Endothelial cell of umbilical vein (primary cell): ENCODE results near the gene EAF1. TPM values are rescaled to one million over a fixed set of nuclear protein-coding genes. Genes with fewer than 3 reads are reported as not detected.

Experiments used
- BruUV-seq: library from RNA; stranded (reverse); fragments of 400-500 nt; replicated peaks from 2 replicates; lab custom pipeline; 2021; lab: Mats Ljungman, UMichigan
- CTCF ChIA-PET: fragments of 300-600, 350-600 bp; sonication (Branson Sonifier 250); formaldehyde crosslinking; loops from one replicate; lab custom pipeline; 2021; ENCODE audit warnings: antibody characterized with exemption, inconsistent platforms; lab: Charles Lee
- POLR2A ChIA-PET: fragments of 300-600, 350-600 bp; sonication (Branson Sonifier 250); formaldehyde crosslinking; loops from one replicate; lab custom pipeline; 2021; ENCODE audit warnings: antibody characterized with exemption, inconsistent platforms; lab: Charles Lee
- DNase-seq: peaks from one replicate; pipeline ENCODE4 v3.0.0-alpha.2; 2011; ENCODE audit warnings: low read depth, low spot score
- FAIRE-seq: peaks from 2 replicates; lab custom pipeline; 2011; peaks lifted over from hg19 to GRCh38; lab: Jason Lieb, UNC
- H2AFZ ChIP-seq: 2 replicates; pipeline ENCODE4 v1.6.0; 2012; ENCODE audit warnings: low read depth, low read length, control low read depth, inconsistent platforms
- H3K27ac ChIP-seq: 2 replicates; pipeline ENCODE4 v1.5.1; 2011; ENCODE audit warnings: low read depth, mild to moderate bottlenecking, control low read depth, low read length, moderate library complexity; ENCODE audit not compliant: insufficient read depth
- H3K27me3 ChIP-seq, 2 experiments: 2 replicates each; pipeline versions ENCODE4 v1.6.0 to v1.6.1; 2011; ENCODE audit warnings: low read length in 2 of 2, mixed read lengths in 1 of 2; ENCODE audit not compliant: control insufficient read depth in 2 of 2, insufficient read depth in 2 of 2
- H3K36me3 ChIP-seq, 2 experiments: 2 replicates in 1 of 2; 3 replicates in 1 of 2; pipeline ENCODE4 v1.5.1; 2011; ENCODE audit warnings: low read length in 2 of 2, mild to moderate bottlenecking in 1 of 2, moderate library complexity in 1 of 2; ENCODE audit not compliant: control insufficient read depth in 2 of 2, insufficient read depth in 2 of 2; ENCODE audit errors: extremely low read depth in 1 of 2
- H3K4me1 ChIP-seq: 3 replicates; pipeline ENCODE4 v1.5.1; 2011; ENCODE audit warnings: mild to moderate bottlenecking, low read length; ENCODE audit not compliant: control insufficient read depth, insufficient read depth; ENCODE audit errors: extremely low read depth
- H3K4me2 ChIP-seq: 2 replicates; pipeline ENCODE4 v1.6.1; 2011; ENCODE audit warnings: low read length, control low read depth, mixed read lengths; ENCODE audit not compliant: insufficient read depth
- H3K4me3 ChIP-seq, 3 experiments: fragments of 200-600 bp in 1 of 3; sonication (generic), shearing (Covaris generic) in 1 of 3; replicated peaks in 1 of 3; 2 replicates each; pipeline ENCODE4 v1.5.1; 2011 to 2016; ENCODE audit warnings: control low read depth in 3 of 3, low read length in 3 of 3, mild to moderate bottlenecking in 2 of 3, inconsistent platforms in 1 of 3, low read depth in 1 of 3, moderate library complexity in 1 of 3; ENCODE audit not compliant: insufficient read depth in 1 of 3
- H3K79me2 ChIP-seq: 2 replicates; pipeline ENCODE4 v1.6.0; 2012; ENCODE audit warnings: low read length, inconsistent platforms; ENCODE audit not compliant: control insufficient read depth, insufficient read depth
- H3K9ac ChIP-seq: replicated peaks from 2 replicates; pipeline ENCODE3; 2011; ENCODE audit warnings: low read length, control low read depth; ENCODE audit not compliant: insufficient read depth; ENCODE audit errors: extremely low read depth
- H3K9me1 ChIP-seq: replicated peaks from 3 replicates; pipeline ENCODE4 v1.6.0; 2011; ENCODE audit warnings: mild to moderate bottlenecking, low read length; ENCODE audit not compliant: control insufficient read depth, insufficient read depth; ENCODE audit errors: extremely low read depth
- H3K9me3 ChIP-seq: replicated peaks from 2 replicates; pipeline ENCODE4 v1.5.1; 2012; ENCODE audit warnings: low read length, inconsistent platforms; ENCODE audit not compliant: control insufficient read depth, insufficient read depth
- H4K20me1 ChIP-seq: replicated peaks from 2 replicates; pipeline ENCODE3; 2011; ENCODE audit warnings: mild to moderate bottlenecking, low read length; ENCODE audit not compliant: control insufficient read depth, insufficient read depth; ENCODE audit errors: extremely low read depth
- CTCF ChIP-seq, 2 donors: IDR thresholded peaks; 1 replicate in 1 of 2; 2 replicates in 1 of 2; pipeline ENCODE4 v1.5.1; 2011; ENCODE audit warnings: low read length in 2 of 2, mild to moderate bottlenecking in 2 of 2, moderate library complexity in 2 of 2, control low read depth in 1 of 2, inconsistent platforms in 1 of 2, low read depth in 1 of 2; ENCODE audit not compliant: insufficient read depth in 1 of 2; ENCODE audit errors: extremely low read depth in 1 of 2
- EZH2 ChIP-seq: IDR thresholded peaks from 2 replicates; pipeline ENCODE4 v1.6.1; 2012; ENCODE audit warnings: borderline replicate concordance, low read depth, mild to moderate bottlenecking, moderate library complexity, low read length, inconsistent platforms; ENCODE audit not compliant: severe bottlenecking
- FOS ChIP-seq: IDR thresholded peaks from 2 replicates; pipeline ENCODE4 v1.6.1; 2011; ENCODE audit warnings: mild to moderate bottlenecking, low read length, moderate library complexity, borderline replicate concordance; ENCODE audit not compliant: insufficient read depth
- GATA2 ChIP-seq: IDR thresholded peaks from 2 replicates; pipeline ENCODE4 v1.7.0; 2011; ENCODE audit warnings: low read depth, mild to moderate bottlenecking, moderate library complexity, mixed read lengths, low read length; ENCODE audit not compliant: insufficient read length, insufficient read depth
- JUN ChIP-seq: IDR thresholded peaks from 2 replicates; pipeline ENCODE4 v1.6.1; 2011; ENCODE audit warnings: borderline replicate concordance, low read depth; ENCODE audit not compliant: insufficient read length, insufficient read depth
- MYC ChIP-seq: IDR thresholded peaks from one replicate; pipeline ENCODE4 v1.6.1; 2011; ENCODE audit warnings: mild to moderate bottlenecking, low read depth, low read length
- POLR2A ChIP-seq: IDR thresholded peaks from 2 replicates; pipeline ENCODE4 v1.6.1; 2012; ENCODE audit warnings: low read depth, mild to moderate bottlenecking, control low read depth, low read length
- POLR2AphosphoS5 ChIP-seq: IDR thresholded peaks from 2 replicates; pipeline ENCODE4 v1.6.1; 2012; ENCODE audit warnings: low read depth, mild to moderate bottlenecking, control low read depth, low read length, moderate library complexity; ENCODE audit not compliant: insufficient read depth
- dilution Hi-C: fragments of 300-500 bp; cut with MboI; formaldehyde crosslinking; loops from one replicate; pipeline ENCODE4 v1.15.0; 2019; ENCODE audit warnings: low sequenced_read_pairs; ENCODE audit not compliant: extremely low pct_ligation_motif_present
- intact Hi-C: fragments of 100-400 bp; cut with micrococcal nuclease; formaldehyde crosslinking; loops from one replicate; pipeline ENCODE4 v1.10.0; 2022
- polyA plus RNA-seq, 4 experiments: library from polyadenylated mRNA; depleted of rRNA in 3 of 4; stranded (reverse) in 3 of 4; unstranded in 1 of 4; fragments of >200 nt; gene quantifications; 2 replicates each; pipeline versions ENCODE4 v1.2.1 to v1.2.3, GENCODE V29; 2011 to 2012; ENCODE audit warnings: missing spikeins in 1 of 4
- total RNA-seq: library from RNA; stranded (reverse); gene quantifications from 2 replicates; pipeline ENCODE4 v1.2.3, GENCODE V29; 2021
- TF ChIP-seq, protein P1 (sequence below): IDR thresholded peaks from 2 replicates; pipeline ENCODE4 v1.6.1; 2011; ENCODE audit not compliant: insufficient read depth, insufficient read length

The EAF1 gene
- total and polyA plus RNA-seq, 2 donors (not counting 3 experiments of a cell fraction or from before 2014, with no cell fraction given) = 8.7 to 18.2 TPM

DNA sequence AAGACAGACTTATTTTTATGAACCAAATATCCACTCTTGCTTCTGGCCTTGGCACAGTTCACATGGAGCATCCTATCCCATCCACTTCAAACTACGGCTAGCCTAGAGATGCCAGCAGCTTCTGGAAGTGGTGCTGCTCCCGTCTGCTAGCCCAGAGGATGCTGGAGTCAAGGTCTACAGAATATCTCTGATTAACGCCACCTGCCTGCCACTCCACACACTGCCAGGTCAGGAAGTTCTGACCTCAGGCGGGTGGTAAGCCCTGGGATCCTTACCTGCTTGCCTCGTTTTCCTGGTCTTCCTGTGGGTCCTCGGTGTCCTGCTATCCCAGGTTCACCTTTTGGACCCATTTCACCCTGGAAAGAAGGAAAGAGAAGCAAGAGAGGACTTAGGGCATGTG is 42.9 kb downstream of the EAF1 start:
- FAIRE-seq = no peak
- CTCF ChIA-PET = interaction anchor here (1.5 kb wide), 1 partner anchor 9 kb away, joined by 3 read pairs; no protein-coding TSS in a partner anchor
- no peak overlapping the region for H3K27ac ChIP-seq
- H3K27me3 ChIP-seq = peaks cover 0 to 2% of the 10 kb centered on the region in 2 experiments
- H3K4me3 ChIP-seq = no peak overlapping the region
- intact Hi-C loops (no loop called here), dilution Hi-C loops (no loop called here)
- no peaks in the 10 kb centered on the region for H3K4me1 ChIP-seq
- no peak for DNase-seq
- BruUV-seq = no TSS peak
- H4K20me1 ChIP-seq = no peaks in the 10 kb centered on the region
- H3K9ac ChIP-seq = no peak overlapping the region
- H3K9me3 ChIP-seq = no peaks in the 10 kb centered on the region
- H3K79me2 ChIP-seq = no peaks in the 10 kb centered on the region
- TF ChIP-seq FOS (no peak), JUN (no peak), EZH2 (no peak), POLR2AphosphoS5 (no peak), MYC (no peak), POLR2A (no peak), CTCF (IDR thresholded peaks at IDR 0.05; ENCODE audit: extremely low read depth in 1 of 2, insufficient read depth in 1 of 2, low read depth in 1 of 2, low read length in 2 of 2) (no peak), GATA2 (no peak)
- TF ChIP-seq, protein P1, sequence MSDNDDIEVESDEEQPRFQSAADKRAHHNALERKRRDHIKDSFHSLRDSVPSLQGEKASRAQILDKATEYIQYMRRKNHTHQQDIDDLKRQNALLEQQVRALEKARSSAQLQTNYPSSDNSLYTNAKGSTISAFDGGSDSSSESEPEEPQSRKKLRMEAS = no peak
- POLR2A ChIA-PET = no interaction called here
- no peak overlapping the region for H2AFZ ChIP-seq
- no peaks in the 10 kb centered on the region for H3K9me1 ChIP-seq
- H3K4me2 ChIP-seq = no peak overlapping the region
- no peaks in the 10 kb centered on the region for H3K36me3 ChIP-seq
